HepG2 (cell line): ENCODE measurements around the gene SLC13A3. TPM values are rescaled to one million over a fixed set of nuclear protein-coding genes. Genes with fewer than 3 reads are reported as not detected.

Experiments
- BORCS8-MEF2B ChIP-seq: sonication (generic); formaldehyde crosslinking; IDR thresholded peaks from 2 replicates; pipeline ENCODE4 v1.8.0; 2022; ENCODE audit warnings: mild to moderate bottlenecking, missing genetic modification reagents
- CCDC6 ChIP-seq: sonication (generic); formaldehyde crosslinking; IDR thresholded peaks from 2 replicates; pipeline ENCODE4 v1.8.1; 2022; ENCODE audit warnings: mild to moderate bottlenecking, missing genetic modification reagents, moderate library complexity
- FOSL1 ChIP-seq: sonication (generic); formaldehyde crosslinking; IDR thresholded peaks from 2 replicates; pipeline ENCODE4 v1.9.0; 2021; ENCODE audit warnings: missing genetic modification reagents, borderline replicate concordance
- FUBP1 ChIP-seq: sonication (generic); formaldehyde crosslinking; IDR thresholded peaks from 2 replicates; pipeline ENCODE4 v1.5.1; 2020; ENCODE audit warnings: missing genetic modification reagents, mild to moderate bottlenecking, borderline replicate concordance
- HINFP ChIP-seq: sonication (generic); formaldehyde crosslinking; IDR thresholded peaks from 2 replicates; pipeline ENCODE4 v1.4.0; 2020; ENCODE audit warnings: low read depth, mild to moderate bottlenecking, missing genetic modification reagents
- KDM3A ChIP-seq: IDR thresholded peaks from 2 replicates; pipeline ENCODE4 v1.6.1; 2018; ENCODE audit warnings: low read depth, missing compliant biosample characterization
- NBN ChIP-seq: fragments of 450-650 bp; conservative IDR thresholded peaks from 2 replicates; pipeline ENCODE4 v1.6.1; 2017
- REXO4 ChIP-seq: sonication (generic); formaldehyde crosslinking; IDR thresholded peaks from 2 replicates; pipeline ENCODE4 v1.8.0; 2022; ENCODE audit warnings: missing genetic modification reagents, mild to moderate bottlenecking, borderline replicate concordance
- YEATS4 ChIP-seq: sonication (generic); formaldehyde crosslinking; IDR thresholded peaks from 2 replicates; pipeline ENCODE4 v1.4.0; 2020; ENCODE audit warnings: missing genetic modification reagents, borderline replicate concordance
- ZFX ChIP-seq: sonication (generic); formaldehyde crosslinking; IDR thresholded peaks from 2 replicates; pipeline ENCODE4 v1.4.0; 2020; ENCODE audit warnings: mild to moderate bottlenecking, low read depth, missing genetic modification reagents, moderate library complexity
- ZNF407 ChIP-seq: sonication (generic); formaldehyde crosslinking; IDR thresholded peaks from one replicate; pipeline ENCODE4 v1.5.1; 2020; ENCODE audit warnings: mild to moderate bottlenecking, missing genetic modification reagents; ENCODE audit errors: not compliant biosample characterization
- ZNF792 ChIP-seq: IDR thresholded peaks from 2 replicates; pipeline ENCODE4 v1.6.1; 2016
- polyA plus RNA-seq, 8 experiments: library from polyadenylated mRNA; depleted of rRNA in 3 of 8; stranded (reverse) in 7 of 8; unstranded in 1 of 8; fragments of >200 nt; fragmentation: Illumina TruSeq in 4 of 8; extraction: Trizol in 4 of 8; gene quantifications; 2 replicates each; pipeline versions ENCODE4 v1.2.1 to v1.2.3, GENCODE V29; 2011 to 2016; ENCODE audit warnings: low read depth in 4 of 8, missing spikeins in 1 of 8, mixed read lengths in 1 of 8; ENCODE audit not compliant: insufficient read depth in 1 of 8
- total RNA-seq, 5 experiments: library from RNA; depleted of rRNA; stranded (reverse); fragments of >200 nt; fragmentation: Illumina TruSeq; extraction: Trizol; gene quantifications; 2 replicates each; pipeline ENCODE4 v1.2.3, GENCODE V29; 2016; ENCODE audit warnings: low read depth in 1 of 5
- TF ChIP-seq, protein P1 (sequence below): sonication (generic); formaldehyde crosslinking; IDR thresholded peaks from 2 replicates; pipeline ENCODE4 v1.4.0; 2020; ENCODE audit warnings: mild to moderate bottlenecking, low read depth, missing genetic modification reagents
- TF ChIP-seq, protein P2 (sequence below): sonication (generic); formaldehyde crosslinking; IDR thresholded peaks from 2 replicates; pipeline ENCODE4 v1.9.0; 2021; ENCODE audit warnings: missing genetic modification reagents, borderline replicate concordance

Gene SLC13A3
- total and polyA plus RNA-seq, 2 of the 13 experiments (the other 11 are each of a cell fraction or from before 2014, with no cell fraction given): 66.5 to 76.0 TPM

DNA sequence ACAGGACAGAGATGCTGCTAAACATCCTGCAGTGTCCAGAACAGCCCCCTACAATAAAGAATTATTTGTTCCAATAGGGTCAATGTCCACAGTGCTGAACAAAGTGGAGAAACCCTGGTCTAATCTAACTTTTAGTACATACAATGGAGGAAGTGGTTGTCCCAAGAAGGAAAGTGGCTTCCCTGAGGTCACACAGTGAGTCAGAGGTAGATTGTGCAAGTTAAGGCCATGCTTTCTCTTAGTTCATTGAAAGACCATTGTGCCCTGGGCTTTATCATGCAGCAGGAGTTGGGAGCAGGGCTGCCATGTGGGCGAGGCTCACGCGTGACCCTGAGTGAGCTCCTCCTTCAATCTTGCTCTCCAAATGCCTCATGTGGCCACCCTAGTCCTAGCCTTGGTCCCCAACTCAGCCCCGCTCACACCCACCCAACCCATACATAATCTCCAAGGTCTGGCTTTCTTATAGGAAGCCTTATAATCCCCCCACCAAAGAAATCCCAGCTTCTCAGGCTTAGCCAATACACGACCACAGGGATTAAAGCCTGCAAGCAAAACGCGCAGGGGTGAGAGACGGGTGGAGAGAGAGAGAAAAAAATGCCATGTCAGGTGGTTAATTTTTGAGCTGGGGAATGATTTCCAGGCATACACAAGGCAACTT lies 19.9 kb downstream of the SLC13A3 start (continued):
- TF ChIP-seq FUBP1 (CRISPR knock-in tag): no peak
- peak; percentile 93 for TF ChIP-seq FOSL1 (CRISPR knock-in tag)
- TF ChIP-seq KDM3A (CRISPR knock-in tag): no peak
- TF ChIP-seq NBN: no peak
- peak; percentile 52 for TF ChIP-seq ZNF792 (CRISPR knock-in tag)
- TF ChIP-seq REXO4 (CRISPR knock-in tag): no peak
- no peak for TF ChIP-seq CCDC6 (CRISPR knock-in tag)
- peak; percentile 45 for TF ChIP-seq ZFX
- no peak for TF ChIP-seq YEATS4 (CRISPR knock-in tag)
- TF ChIP-seq, protein P1, sequence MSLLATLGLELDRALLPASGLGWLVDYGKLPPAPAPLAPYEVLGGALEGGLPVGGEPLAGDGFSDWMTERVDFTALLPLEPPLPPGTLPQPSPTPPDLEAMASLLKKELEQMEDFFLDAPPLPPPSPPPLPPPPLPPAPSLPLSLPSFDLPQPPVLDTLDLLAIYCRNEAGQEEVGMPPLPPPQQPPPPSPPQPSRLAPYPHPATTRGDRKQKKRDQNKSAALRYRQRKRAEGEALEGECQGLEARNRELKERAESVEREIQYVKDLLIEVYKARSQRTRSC: no peak
- TF ChIP-seq BORCS8-MEF2B (CRISPR knock-in tag): no peak
- TF ChIP-seq ZNF407: no peak
- no peak for TF ChIP-seq HINFP (CRISPR knock-in tag)
- TF ChIP-seq, protein P2, sequence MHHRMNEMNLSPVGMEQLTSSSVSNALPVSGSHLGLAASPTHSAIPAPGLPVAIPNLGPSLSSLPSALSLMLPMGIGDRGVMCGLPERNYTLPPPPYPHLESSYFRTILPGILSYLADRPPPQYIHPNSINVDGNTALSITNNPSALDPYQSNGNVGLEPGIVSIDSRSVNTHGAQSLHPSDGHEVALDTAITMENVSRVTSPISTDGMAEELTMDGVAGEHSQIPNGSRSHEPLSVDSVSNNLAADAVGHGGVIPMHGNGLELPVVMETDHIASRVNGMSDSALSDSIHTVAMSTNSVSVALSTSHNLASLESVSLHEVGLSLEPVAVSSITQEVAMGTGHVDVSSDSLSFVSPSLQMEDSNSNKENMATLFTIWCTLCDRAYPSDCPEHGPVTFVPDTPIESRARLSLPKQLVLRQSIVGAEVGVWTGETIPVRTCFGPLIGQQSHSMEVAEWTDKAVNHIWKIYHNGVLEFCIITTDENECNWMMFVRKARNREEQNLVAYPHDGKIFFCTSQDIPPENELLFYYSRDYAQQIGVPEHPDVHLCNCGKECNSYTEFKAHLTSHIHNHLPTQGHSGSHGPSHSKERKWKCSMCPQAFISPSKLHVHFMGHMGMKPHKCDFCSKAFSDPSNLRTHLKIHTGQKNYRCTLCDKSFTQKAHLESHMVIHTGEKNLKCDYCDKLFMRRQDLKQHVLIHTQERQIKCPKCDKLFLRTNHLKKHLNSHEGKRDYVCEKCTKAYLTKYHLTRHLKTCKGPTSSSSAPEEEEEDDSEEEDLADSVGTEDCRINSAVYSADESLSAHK: no peak
